HG03139 (cell line): Measurements from ENCODE around the gene TRIM24.

ENCODE experiments used
- ATAC-seq: cut with Tn5 transposase; IDR thresholded peaks from one replicate; pipeline ENCODE4 v1.9.1; 2021; ENCODE audit not compliant: unreplicated experiment

Gene TRIM24

GRCh38 chr7:138613630-138614029 is 153.6 kb downstream of the TRIM24 start:
- ATAC-seq = no peak

GRCh38 chr7:138616085-138616484 is 156.0 kb downstream of the TRIM24 start:
- no peak for ATAC-seq

GRCh38 chr7:138618506-138618905 is 158.4 kb downstream of the TRIM24 start:
- no peak for ATAC-seq

- ATAC-seq = no peak
These were observed 158.9 kb downstream of the TRIM24 start for GRCh38 chr7:138618933-138619332.

GRCh38 chr7:138622841-138623240 is 162.8 kb downstream of the TRIM24 start:
- no peak for ATAC-seq

GRCh38 chr7:138625084-138625848 is 165.2 kb downstream of the TRIM24 start:
- no peak for ATAC-seq

- no peak for ATAC-seq
These were observed 165.8 kb downstream of the TRIM24 start for GRCh38 chr7:138625849-138626230.

- ATAC-seq = no peak
These were observed 166.8 kb downstream of the TRIM24 start for GRCh38 chr7:138626846-138627245.

GRCh38 chr7:138627361-138627760 is 167.3 kb downstream of the TRIM24 start:
- no peak for ATAC-seq

- no peak for ATAC-seq
These were observed 170.1 kb downstream of the TRIM24 start for GRCh38 chr7:138630059-138630610.

GRCh38 chr7:138632384-138632783 is 172.3 kb downstream of the TRIM24 start:
- no peak for ATAC-seq

- ATAC-seq = no peak
These were observed 173.0 kb downstream of the TRIM24 start for GRCh38 chr7:138632826-138633602.
